Caco-2 (cell line): ENCODE data around the gene DCAF8. TPM values are rescaled to one million over a fixed set of nuclear protein-coding genes. Genes with fewer than 3 reads are reported as not detected.

Experiments used
- BruUV-seq: library from RNA; stranded (reverse); fragments of 400-500 nt; replicated peaks from 2 replicates; lab custom pipeline; 2021; lab: Mats Ljungman, UMichigan
- CTCF ChIA-PET: fragments of 300-600 bp; sonication (Branson Sonifier 250); formaldehyde crosslinking; loops from one replicate; lab custom pipeline; 2022; ENCODE audit warnings: antibody characterized with exemption; lab: Charles Lee
- POLR2A ChIA-PET: fragments of 300-600 bp; sonication (Branson Sonifier 250); formaldehyde crosslinking; loops from one replicate; lab custom pipeline; 2022; ENCODE audit warnings: antibody characterized with exemption; lab: Charles Lee
- DNase-seq, 2 experiments: peaks; one replicate each; pipeline versions ENCODE4 v3.0.0 to v3.0.0-alpha.2; 2020 to 2022
- H3K27me3 ChIP-seq: replicated peaks from 2 replicates; pipeline ENCODE4 v1.6.0; 2011; ENCODE audit warnings: low read length; ENCODE audit not compliant: control insufficient read depth, insufficient read depth
- H3K36me3 ChIP-seq: 2 replicates; pipeline ENCODE4 v1.5.1; 2011; ENCODE audit warnings: low read length; ENCODE audit not compliant: control insufficient read depth, insufficient read depth
- H3K4me1 ChIP-seq: fragments of 250-450 bp; sonication (Bioruptor Pico); 2 replicates; pipeline ENCODE4 v1.5.1; 2020; ENCODE audit warnings: mild to moderate bottlenecking
- H3K4me3 ChIP-seq: 2 replicates; pipeline ENCODE4 v1.5.1; 2011; ENCODE audit warnings: low read depth, mild to moderate bottlenecking, control low read depth, low read length
- H3K9me3 ChIP-seq: fragments of 250-450 bp; sonication (Bioruptor Pico); 2 replicates; pipeline ENCODE4 v1.5.1; 2020; ENCODE audit warnings: mild to moderate bottlenecking, moderate library complexity
- H3K27ac Mint-ChIP-seq: one replicate; pipeline ENCODE4 v1.8.0; 2022; ENCODE audit warnings: mixed read lengths; ENCODE audit not compliant: unreplicated experiment
- H3K27me3 Mint-ChIP-seq: one replicate; pipeline ENCODE4 v1.8.0; 2022; ENCODE audit warnings: mixed read lengths; ENCODE audit not compliant: insufficient read depth, unreplicated experiment
- H3K36me3 Mint-ChIP-seq: one replicate; pipeline ENCODE4 v1.8.0; 2022; ENCODE audit warnings: mild to moderate bottlenecking, mixed read lengths; ENCODE audit not compliant: insufficient read depth, unreplicated experiment
- H3K4me1 Mint-ChIP-seq: one replicate; pipeline ENCODE4 v1.8.0; 2022; ENCODE audit warnings: low read depth, mixed read lengths; ENCODE audit not compliant: unreplicated experiment
- H3K4me3 Mint-ChIP-seq: one replicate; pipeline ENCODE4 v1.8.0; 2022; ENCODE audit warnings: mild to moderate bottlenecking, moderate library complexity, mixed read lengths; ENCODE audit not compliant: unreplicated experiment
- H3K9me3 Mint-ChIP-seq: one replicate; pipeline ENCODE4 v1.8.0; 2022; ENCODE audit warnings: mixed read lengths; ENCODE audit not compliant: unreplicated experiment
- CTCF ChIP-seq, 2 experiments: fragments of 200-600 bp in 1 of 2; IDR thresholded peaks; 1 replicate in 1 of 2; 2 replicates in 1 of 2; pipeline versions ENCODE4 v1.5.1 to v1.8.0; 2011 to 2022; ENCODE audit warnings: antibody characterized with exemption in 1 of 2, control low read depth in 1 of 2, inconsistent platforms in 1 of 2, low read depth in 1 of 2, low read length in 1 of 2, mild to moderate bottlenecking in 1 of 2, moderate library complexity in 1 of 2; ENCODE audit not compliant: insufficient read depth in 1 of 2, severe bottlenecking in 1 of 2, unreplicated experiment in 1 of 2
- intact Hi-C: fragments of 100-400 bp; cut with micrococcal nuclease; formaldehyde crosslinking; loops from one replicate; pipeline ENCODE4 v1.10.0; 2022; ENCODE audit not compliant: unreplicated experiment
- total RNA-seq: library from RNA; stranded (reverse); gene quantifications from 2 replicates; pipeline ENCODE4 v1.2.3, GENCODE V29; 2022

The DCAF8 gene
- total RNA-seq, 1 experiment from 2014 or later: 112 TPM

GRCh38 chr1:160225345-160225744, 37.0 kb downstream of the DCAF8 start:
- Histone ChIP-seq H3K4me1 (no peaks in the 10 kb centered on the region), H3K27me3 (no peaks in the 10 kb centered on the region), H3K36me3 (peaks cover 2% of the 10 kb centered on the region), H3K4me3 (no peak overlapping the region), H3K9me3 (no peaks in the 10 kb centered on the region)
- no TSS peak for BruUV-seq
- Mint-ChIP-seq H3K4me3 (no peak overlapping the region), H3K27me3 (no peaks in the 10 kb centered on the region), H3K27ac (no peak overlapping the region), H3K9me3 (no peaks in the 10 kb centered on the region), H3K4me1 (no peaks in the 10 kb centered on the region), H3K36me3 (peaks cover 32% of the 10 kb centered on the region)
- intact Hi-C loops: no loop called here
- POLR2A ChIA-PET: no interaction called here
- CTCF ChIA-PET: interaction anchor here (0.8 kb wide), 1 partner anchor 27 kb away, joined by 3 read pairs; no protein-coding TSS in a partner anchor
- no peak for TF ChIP-seq CTCF (IDR thresholded peaks at IDR 0.05; ENCODE audit: insufficient read depth in 1 of 2, low read depth in 1 of 2, low read length in 1 of 2, severe bottlenecking in 1 of 2, unreplicated experiment in 1 of 2)
- DNase-seq: no peak

GRCh38 chr1:160224606-160225005, 37.7 kb downstream of the DCAF8 start:
- no peak overlapping the region for H3K4me3 Mint-ChIP-seq
- ChIA-PET POLR2A (no interaction called here), CTCF (interaction anchor here (0.8 kb wide), 1 partner anchor 28 kb away, joined by 3 read pairs; no protein-coding TSS in a partner anchor)
- no peak for TF ChIP-seq CTCF (IDR thresholded peaks at IDR 0.05; ENCODE audit: insufficient read depth in 1 of 2, low read depth in 1 of 2, low read length in 1 of 2, severe bottlenecking in 1 of 2, unreplicated experiment in 1 of 2)
- H3K4me1 Mint-ChIP-seq: no peaks in the 10 kb centered on the region
- H3K27ac Mint-ChIP-seq: no peak overlapping the region
- peaks cover 29% of the 10 kb centered on the region for H3K36me3 Mint-ChIP-seq
- DNase-seq: no peak
- Histone ChIP-seq H3K4me3 (no peak overlapping the region), H3K9me3 (no peaks in the 10 kb centered on the region), H3K36me3 (peaks cover 2% of the 10 kb centered on the region), H3K4me1 (no peaks in the 10 kb centered on the region), H3K27me3 (no peaks in the 10 kb centered on the region)
- intact Hi-C loops: no loop called here
- H3K9me3 Mint-ChIP-seq: no peaks in the 10 kb centered on the region
- H3K27me3 Mint-ChIP-seq: no peaks in the 10 kb centered on the region
- no TSS peak for BruUV-seq

DNA sequence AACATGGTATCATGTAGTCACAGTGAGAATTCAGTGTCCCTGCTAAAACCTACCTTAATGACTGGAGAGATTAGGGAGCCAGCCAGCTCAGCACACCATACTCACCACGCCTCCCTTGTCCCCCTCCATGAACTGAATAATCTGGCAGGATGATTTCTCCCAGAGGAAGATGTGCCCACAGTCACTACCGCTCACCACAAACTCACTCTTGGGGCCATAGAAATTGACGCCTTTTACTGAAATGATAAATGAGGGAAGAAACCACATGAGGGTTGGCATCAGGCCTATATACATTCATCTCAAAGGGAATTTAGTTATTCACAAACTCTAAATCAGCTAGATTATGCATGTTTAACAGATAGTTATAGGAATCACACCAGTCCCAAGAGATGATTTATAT, 39.8 kb downstream of the DCAF8 start:
- DNase-seq: no peak
- no peaks in the 10 kb centered on the region for H3K9me3 Mint-ChIP-seq
- TF ChIP-seq CTCF (IDR thresholded peaks at IDR 0.05; ENCODE audit: insufficient read depth in 1 of 2, low read depth in 1 of 2, low read length in 1 of 2, severe bottlenecking in 1 of 2, unreplicated experiment in 1 of 2): no peak
- ChIA-PET CTCF (interaction anchor here (1.6 to 4.9 kb wide), 2 partner anchors 29 to 30 kb away, joined by 4 to 106 read pairs; partner anchors contain the start of gene CASQ1), POLR2A (no interaction called here)
- H3K27me3 ChIP-seq: no peaks in the 10 kb centered on the region
- no peaks in the 10 kb centered on the region for H3K9me3 ChIP-seq
- intact Hi-C loops: no loop called here
- H3K27me3 Mint-ChIP-seq: no peaks in the 10 kb centered on the region
- H3K4me1 Mint-ChIP-seq: peaks cover under 1% of the 10 kb centered on the region
- no peak overlapping the region for H3K4me3 ChIP-seq
- no peak overlapping the region for H3K4me3 Mint-ChIP-seq
- no TSS peak for BruUV-seq
- H3K36me3 Mint-ChIP-seq: peaks cover 29% of the 10 kb centered on the region
- peaks cover 4% of the 10 kb centered on the region for H3K36me3 ChIP-seq
- 0 out of 2 replicates have a peak, but pooled peaks cover under 1% of the 10 kb centered on the region for H3K4me1 ChIP-seq
- no peak overlapping the region for H3K27ac Mint-ChIP-seq
